ENCODE results near the gene EPS15. TPM values are rescaled to one million over a fixed set of nuclear protein-coding genes. Genes with fewer than 3 reads are reported as not detected.

Gene EPS15
- total RNA-seq, 1 donor from 2014 or later = 44.6 TPM

- no peaks in the 10 kb centered on the region for H3K4me1 ChIP-seq
- H3K27me3 ChIP-seq = no peaks in the 10 kb centered on the region
- no peak overlapping the region for H3K27ac ChIP-seq
- TF ChIP-seq, protein P1, sequence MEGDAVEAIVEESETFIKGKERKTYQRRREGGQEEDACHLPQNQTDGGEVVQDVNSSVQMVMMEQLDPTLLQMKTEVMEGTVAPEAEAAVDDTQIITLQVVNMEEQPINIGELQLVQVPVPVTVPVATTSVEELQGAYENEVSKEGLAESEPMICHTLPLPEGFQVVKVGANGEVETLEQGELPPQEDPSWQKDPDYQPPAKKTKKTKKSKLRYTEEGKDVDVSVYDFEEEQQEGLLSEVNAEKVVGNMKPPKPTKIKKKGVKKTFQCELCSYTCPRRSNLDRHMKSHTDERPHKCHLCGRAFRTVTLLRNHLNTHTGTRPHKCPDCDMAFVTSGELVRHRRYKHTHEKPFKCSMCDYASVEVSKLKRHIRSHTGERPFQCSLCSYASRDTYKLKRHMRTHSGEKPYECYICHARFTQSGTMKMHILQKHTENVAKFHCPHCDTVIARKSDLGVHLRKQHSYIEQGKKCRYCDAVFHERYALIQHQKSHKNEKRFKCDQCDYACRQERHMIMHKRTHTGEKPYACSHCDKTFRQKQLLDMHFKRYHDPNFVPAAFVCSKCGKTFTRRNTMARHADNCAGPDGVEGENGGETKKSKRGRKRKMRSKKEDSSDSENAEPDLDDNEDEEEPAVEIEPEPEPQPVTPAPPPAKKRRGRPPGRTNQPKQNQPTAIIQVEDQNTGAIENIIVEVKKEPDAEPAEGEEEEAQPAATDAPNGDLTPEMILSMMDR (IDR thresholded peaks at IDR 0.05) = no peak
- no peak overlapping the region for H3K4me3 ChIP-seq
- no peak for DNase-seq (ENCODE audit: low spot score in 2 of 2)
- no peaks in the 10 kb centered on the region for H3K9me3 ChIP-seq
- H3K36me3 ChIP-seq = peaks cover 17 to 62% of the 10 kb centered on the region in 2 donors
- intact Hi-C loops (cut with DNase I) = no loop called here
These were observed 149.9 kb downstream of the EPS15 start for GRCh38 chr1:51369171-51369570.

DNA sequence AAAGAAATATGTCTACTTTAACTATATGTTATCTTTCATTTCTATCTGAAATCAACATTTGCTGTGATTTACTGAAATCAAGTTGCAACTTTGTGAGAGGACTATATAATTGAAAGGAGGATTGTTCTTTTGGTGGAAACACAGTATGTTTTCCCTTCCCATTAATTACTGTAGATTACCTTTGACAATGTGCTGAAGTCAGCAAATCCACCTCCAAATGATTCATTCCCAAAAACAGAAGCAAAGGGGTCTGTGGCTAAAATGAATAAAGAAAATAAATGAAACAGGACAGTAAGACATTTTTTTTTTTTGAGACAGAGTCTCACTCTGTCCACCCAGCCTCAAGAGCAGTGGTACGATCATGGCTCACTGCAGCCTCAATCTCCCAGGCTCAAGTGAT lies 153.3 kb downstream of the EPS15 start:
- no peaks in the 10 kb centered on the region for H3K27me3 ChIP-seq
- H3K9me3 ChIP-seq = no peaks in the 10 kb centered on the region
- DNase-seq (ENCODE audit: low spot score in 2 of 2) = no peak
- no peaks in the 10 kb centered on the region for H3K4me1 ChIP-seq
- H3K27ac ChIP-seq = no peak overlapping the region
- intact Hi-C loops (cut with DNase I) = no loop called here
- H3K4me3 ChIP-seq = no peak overlapping the region
- peaks cover 13 to 52% of the 10 kb centered on the region in 2 donors for H3K36me3 ChIP-seq
- TF ChIP-seq, protein P1 (IDR thresholded peaks at IDR 0.05) = no peak

DNA sequence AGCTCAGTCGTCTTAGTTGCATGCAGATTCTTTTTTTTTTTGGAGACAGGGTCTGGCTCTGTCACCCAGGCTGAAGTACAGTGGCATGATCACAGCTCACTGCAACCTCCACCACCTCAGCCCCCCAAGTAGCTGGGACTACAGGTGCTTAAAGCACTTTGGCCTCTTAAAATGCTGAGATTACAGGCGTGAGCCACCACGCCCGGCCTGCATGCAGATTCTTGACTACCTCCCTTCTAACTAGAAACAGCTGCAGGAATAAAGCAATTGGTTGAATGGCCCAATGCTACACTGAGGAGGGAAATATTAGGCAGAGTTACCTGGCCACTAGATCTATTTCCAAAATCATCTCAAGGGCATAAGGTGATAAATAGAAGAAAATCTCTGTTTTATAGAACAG lies 159.2 kb downstream of the EPS15 start:
- intact Hi-C loops (cut with DNase I) = no loop called here
- no peaks in the 10 kb centered on the region for H3K9me3 ChIP-seq
- no peak overlapping the region for H3K27ac ChIP-seq
- TF ChIP-seq, protein P1 (IDR thresholded peaks at IDR 0.05) = no peak
- H3K4me1 ChIP-seq = no peaks in the 10 kb centered on the region
- H3K4me3 ChIP-seq = no peak overlapping the region
- no peaks in the 10 kb centered on the region for H3K27me3 ChIP-seq
- DNase-seq (ENCODE audit: low spot score in 2 of 2) = no peak
- peaks cover 19 to 60% of the 10 kb centered on the region in 2 donors for H3K36me3 ChIP-seq

- intact Hi-C loops (cut with DNase I) = no loop called here
- Histone ChIP-seq H3K27me3 (no peaks in the 10 kb centered on the region), H3K27ac (no peak overlapping the region), H3K9me3 (no peaks in the 10 kb centered on the region), H3K4me3 (no peak overlapping the region), H3K4me1 (no peaks in the 10 kb centered on the region), H3K36me3 (peaks cover 23 to 50% of the 10 kb centered on the region in 2 donors)
- TF ChIP-seq, protein P1 (IDR thresholded peaks at IDR 0.05) = no peak
- DNase-seq (ENCODE audit: low spot score in 2 of 2) = no peak
These were observed 163.7 kb downstream of the EPS15 start for GRCh38 chr1:51355382-51355781.

DNA sequence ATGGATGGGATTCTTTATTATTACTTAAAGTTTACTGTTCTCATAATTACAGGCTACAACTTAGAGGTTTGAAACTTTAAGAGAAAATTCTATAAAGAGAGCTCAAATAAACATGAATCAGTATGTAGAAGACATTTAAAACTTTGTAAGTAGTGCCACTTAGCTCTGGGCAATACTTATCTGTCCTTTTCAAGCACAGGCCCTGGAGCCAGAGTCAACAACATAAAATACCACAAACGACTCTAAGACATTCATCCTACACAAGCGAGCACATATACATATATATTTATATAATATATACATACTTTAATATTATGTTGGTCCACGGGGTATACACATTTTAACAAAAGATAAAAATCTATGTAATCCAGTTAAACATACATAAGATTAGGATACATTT lies 164.7 kb downstream of the EPS15 start:
- Histone ChIP-seq H3K36me3 (peaks cover 23 to 43% of the 10 kb centered on the region in 2 donors), H3K4me1 (no peaks in the 10 kb centered on the region), H3K27ac (no peak overlapping the region), H3K4me3 (no peak overlapping the region), H3K27me3 (no peaks in the 10 kb centered on the region), H3K9me3 (no peaks in the 10 kb centered on the region)
- TF ChIP-seq, protein P1 (IDR thresholded peaks at IDR 0.05) = no peak
- no peak for DNase-seq (ENCODE audit: low spot score in 2 of 2)
- intact Hi-C loops (cut with DNase I) = no loop called here

- DNase-seq (ENCODE audit: low spot score in 2 of 2) = no peak
- H3K4me3 ChIP-seq = no peak overlapping the region
- H3K36me3 ChIP-seq = peaks cover 23 to 34% of the 10 kb centered on the region in 2 donors
- no peaks in the 10 kb centered on the region for H3K9me3 ChIP-seq
- TF ChIP-seq, protein P1 (IDR thresholded peaks at IDR 0.05) = no peak
- no peaks in the 10 kb centered on the region for H3K27me3 ChIP-seq
- H3K27ac ChIP-seq = no peak overlapping the region
- intact Hi-C loops (cut with DNase I) = no loop called here
- H3K4me1 ChIP-seq = no peaks in the 10 kb centered on the region
These were observed 167.2 kb downstream of the EPS15 start for GRCh38 chr1:51351907-51352306.
